Bronchial epithelial cell (primary cell): Measurements from ENCODE around the gene ZNF101. TPM values are rescaled to one million over a fixed set of nuclear protein-coding genes. Genes with fewer than 3 reads are reported as not detected.

Experiments used
- DNase-seq: peaks from one replicate; pipeline ENCODE4 v3.0.0-alpha.2; 2010; ENCODE audit warnings: low read depth
- FAIRE-seq: peaks from 2 replicates; lab custom pipeline; 2011; peaks lifted over from hg19 to GRCh38; lab: Jason Lieb, UNC
- H3K27me3 ChIP-seq: 2 replicates; pipeline ENCODE4 v1.5.1; 2011; ENCODE audit warnings: low read length; ENCODE audit not compliant: control insufficient read depth, insufficient read depth
- H3K36me3 ChIP-seq: 2 replicates; pipeline ENCODE4 v1.5.1; 2011; ENCODE audit warnings: low read length; ENCODE audit not compliant: control insufficient read depth, insufficient read depth
- H3K4me3 ChIP-seq: 2 replicates; pipeline ENCODE4 v1.5.1; 2011; ENCODE audit warnings: mild to moderate bottlenecking, low read depth, low read length, control low read depth
- total RNA-seq: library from RNA; depleted of rRNA; stranded (reverse); fragments of >200 nt; gene quantifications from 2 replicates; pipeline ENCODE4 v1.2.1, GENCODE V29; 2014
- TF ChIP-seq, protein P1 (sequence below): IDR thresholded peaks from 2 replicates; pipeline ENCODE4 v1.5.1; 2011; ENCODE audit warnings: mild to moderate bottlenecking, moderate library complexity, low read length, control low read depth, inconsistent platforms; ENCODE audit not compliant: insufficient read depth, severe bottlenecking

The ZNF101 gene
- total RNA-seq, 1 donor from 2014 or later, result 8.7 TPM

DNA sequence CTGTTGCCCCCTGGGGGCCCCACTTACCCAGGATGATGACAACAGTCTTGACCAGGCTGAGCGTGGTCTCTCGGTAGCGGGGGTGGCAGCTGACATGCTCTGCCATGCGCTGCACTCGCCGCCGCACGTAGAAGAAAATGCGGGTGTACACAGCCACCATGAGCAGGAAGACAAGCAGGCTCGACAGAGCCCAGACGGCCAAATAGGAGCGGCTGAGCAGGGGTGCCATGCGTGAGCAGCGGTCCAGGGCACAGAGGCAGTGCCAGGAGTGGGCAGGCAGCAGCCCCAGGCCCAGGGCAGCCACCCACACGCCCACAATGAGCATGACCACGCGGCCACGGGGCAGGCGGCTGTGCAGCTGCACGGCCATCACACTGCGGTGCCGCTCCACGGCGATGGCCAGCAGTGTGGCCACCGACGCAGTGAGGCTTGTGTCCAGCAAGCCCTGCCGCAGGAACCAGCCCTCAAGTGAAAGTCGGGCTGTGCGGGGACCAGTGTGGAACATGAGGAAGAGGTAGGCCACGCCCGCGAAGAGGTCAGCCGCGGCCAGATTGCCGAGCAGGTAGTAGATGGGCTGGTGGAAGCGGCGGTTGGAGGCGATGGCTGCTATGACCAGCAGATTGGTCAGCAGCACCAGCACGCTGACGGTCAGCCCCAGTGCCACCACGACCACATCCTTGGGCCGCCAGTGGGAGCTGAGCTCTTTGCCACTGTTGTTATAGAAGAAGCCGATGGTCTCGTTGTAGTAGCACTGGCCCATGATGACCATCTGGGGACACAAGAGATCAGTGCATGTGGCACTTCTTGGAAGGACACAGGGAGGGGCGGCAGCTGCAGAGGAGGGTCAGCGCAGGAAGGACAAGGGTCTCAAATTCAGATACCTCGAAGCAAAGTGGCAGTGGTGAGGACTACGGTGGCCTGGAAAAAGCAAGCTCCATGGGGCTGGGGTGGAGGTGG, 41.8 kb upstream of the ZNF101 start:
- Histone ChIP-seq H3K36me3 (peaks cover 3% of the 10 kb centered on the region), H3K27me3 (no peaks in the 10 kb centered on the region), H3K4me3 (no peak overlapping the region)
- DNase-seq (no peak), FAIRE-seq (no peak)
- TF ChIP-seq, protein P1, sequence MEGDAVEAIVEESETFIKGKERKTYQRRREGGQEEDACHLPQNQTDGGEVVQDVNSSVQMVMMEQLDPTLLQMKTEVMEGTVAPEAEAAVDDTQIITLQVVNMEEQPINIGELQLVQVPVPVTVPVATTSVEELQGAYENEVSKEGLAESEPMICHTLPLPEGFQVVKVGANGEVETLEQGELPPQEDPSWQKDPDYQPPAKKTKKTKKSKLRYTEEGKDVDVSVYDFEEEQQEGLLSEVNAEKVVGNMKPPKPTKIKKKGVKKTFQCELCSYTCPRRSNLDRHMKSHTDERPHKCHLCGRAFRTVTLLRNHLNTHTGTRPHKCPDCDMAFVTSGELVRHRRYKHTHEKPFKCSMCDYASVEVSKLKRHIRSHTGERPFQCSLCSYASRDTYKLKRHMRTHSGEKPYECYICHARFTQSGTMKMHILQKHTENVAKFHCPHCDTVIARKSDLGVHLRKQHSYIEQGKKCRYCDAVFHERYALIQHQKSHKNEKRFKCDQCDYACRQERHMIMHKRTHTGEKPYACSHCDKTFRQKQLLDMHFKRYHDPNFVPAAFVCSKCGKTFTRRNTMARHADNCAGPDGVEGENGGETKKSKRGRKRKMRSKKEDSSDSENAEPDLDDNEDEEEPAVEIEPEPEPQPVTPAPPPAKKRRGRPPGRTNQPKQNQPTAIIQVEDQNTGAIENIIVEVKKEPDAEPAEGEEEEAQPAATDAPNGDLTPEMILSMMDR, result no peak

DNA sequence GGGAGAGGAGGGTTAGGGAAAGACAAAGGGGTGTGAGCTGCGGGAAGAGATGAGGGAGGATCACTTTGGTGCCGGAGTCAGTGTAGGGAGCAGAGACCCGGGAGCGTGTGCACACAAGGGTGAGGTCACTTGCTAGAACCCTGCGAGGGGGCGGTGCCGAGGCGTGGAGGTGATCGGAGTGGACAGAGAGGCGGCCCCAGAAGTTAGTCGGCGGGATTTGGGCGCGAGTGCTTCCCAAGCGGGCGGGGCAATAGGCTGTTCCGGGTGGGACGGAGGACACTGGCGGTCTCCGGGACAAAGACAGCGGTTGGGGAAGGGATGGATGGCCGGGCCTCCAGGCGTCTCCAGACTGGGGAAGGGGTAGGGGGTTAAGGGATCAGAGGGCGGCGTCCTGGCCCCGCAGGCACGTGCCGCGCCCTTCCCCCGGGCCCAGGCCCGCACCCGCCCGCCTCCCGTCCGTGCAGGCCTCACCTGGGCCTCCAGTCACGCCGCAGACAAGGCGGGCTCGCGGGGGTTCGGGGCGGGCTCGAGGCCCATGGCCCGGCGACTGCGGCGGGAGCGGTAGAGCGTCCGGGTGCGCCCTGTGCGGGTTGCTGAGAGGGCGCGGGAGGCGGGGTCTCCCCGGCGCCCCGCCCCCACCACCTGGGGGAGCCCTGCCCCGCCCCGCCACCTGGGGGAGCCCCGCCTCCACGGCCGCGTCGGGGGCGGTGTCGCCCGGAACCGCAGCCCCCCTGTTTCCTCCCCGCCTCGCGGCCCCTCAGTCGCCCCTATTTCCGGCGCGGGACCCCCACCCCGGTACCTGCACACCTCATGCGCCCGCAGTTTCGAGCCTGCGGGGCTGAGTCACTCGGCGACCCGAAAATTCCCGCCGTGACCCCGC, 40.8 kb upstream of the ZNF101 start, which contains the start of gene LPAR2:
Gene LPAR2, minus strand, starts transcription at position 600 of the 880 bp plus-strand sequence. CDS start 945 bp downstream, outside the sequence.
- FAIRE-seq, result no peak
- no peak for DNase-seq

GRCh38 chr19:19628501-19629134, 40.0 kb upstream of the ZNF101 start:
- peaks cover 2% of the 10 kb centered on the region for H3K36me3 ChIP-seq
- TF ChIP-seq, protein P1, result no peak
- FAIRE-seq (no peak), DNase-seq (peak; percentile 82)
- peak overlapping the region; percentile 66 for H3K4me3 ChIP-seq
- H3K27me3 ChIP-seq, result no peaks in the 10 kb centered on the region

More for the DNA sequence above, 40.8 kb upstream of the ZNF101 start, which contains the start of gene LPAR2:
- TF ChIP-seq, protein P1, result no peak
- H3K4me3 ChIP-seq, result peak within 1 kb of the TSS; percentile 66
- H3K27me3 ChIP-seq, result no peaks in the 10 kb centered on the region
- H3K36me3 ChIP-seq, result peaks cover 3% of the 10 kb centered on the region

DNA sequence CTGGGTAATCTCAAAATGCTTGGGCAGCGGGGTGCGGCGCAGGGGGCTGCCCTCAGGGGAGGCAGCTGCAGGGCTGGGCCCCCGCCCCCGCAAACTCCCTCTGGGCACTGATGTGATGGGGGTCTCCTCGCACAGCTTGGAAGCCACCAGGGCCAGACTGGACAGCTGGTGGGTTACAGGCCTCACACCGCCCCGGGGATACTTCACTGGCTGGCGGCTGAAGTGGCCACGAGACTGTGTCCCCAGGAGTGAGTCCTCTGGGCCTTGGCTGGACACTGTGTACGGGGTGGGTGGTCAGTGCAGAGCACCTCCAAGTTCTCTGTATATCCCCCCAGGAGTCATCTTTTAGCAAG, 38.6 kb upstream of the ZNF101 start:
- H3K4me3 ChIP-seq, result no peak overlapping the region
- TF ChIP-seq, protein P1, result no peak
- no peak for DNase-seq
- H3K27me3 ChIP-seq, result no peaks in the 10 kb centered on the region
- FAIRE-seq, result no peak
- H3K36me3 ChIP-seq, result peaks cover 12% of the 10 kb centered on the region

DNA sequence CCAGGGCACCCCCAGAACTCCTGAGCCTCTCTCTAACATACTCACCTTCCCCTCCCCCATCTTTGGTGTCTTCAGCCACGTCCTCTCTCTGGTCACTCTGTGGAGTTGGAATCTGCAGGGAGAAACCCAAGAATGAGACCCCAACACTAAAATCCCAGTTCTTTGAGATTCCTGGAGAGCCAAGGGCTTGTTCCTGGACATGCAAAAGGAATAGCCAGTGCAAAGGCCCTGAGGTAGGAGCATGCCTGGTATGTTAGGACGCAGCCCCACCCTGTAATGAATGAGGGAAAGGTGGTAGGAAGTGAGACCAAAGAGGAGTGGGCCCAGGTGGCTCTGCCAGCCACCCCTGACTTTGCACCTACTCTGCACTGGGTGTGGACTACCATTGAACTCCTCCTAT, 38.2 kb upstream of the ZNF101 start:
- TF ChIP-seq, protein P1, result no peak
- FAIRE-seq (peak; percentile 7), DNase-seq (no peak)
- H3K36me3 ChIP-seq, result peaks cover 12% of the 10 kb centered on the region
- H3K4me3 ChIP-seq, result no peak overlapping the region
- H3K27me3 ChIP-seq, result no peaks in the 10 kb centered on the region
